ENCODE data around the gene PARD3B. TPM values are rescaled to one million over a fixed set of nuclear protein-coding genes. Genes with fewer than 3 reads are reported as not detected.

PARD3B gene
- total and polyA plus RNA-seq, 5 donors from 2014 or later = 0.03 to 0.68 (median 0.08) TPM; not detected in 1

- peaks cover 7% of the 10 kb centered on the region for H3K27me3 Mint-ChIP-seq
- H3K27ac Mint-ChIP-seq = no peak overlapping the region
- DNase-seq (no peak), ATAC-seq (ENCODE audit: low read depth in 2 of 2) (no peak)
- Histone ChIP-seq H3K36me3 (ENCODE audit: control insufficient read depth, insufficient read depth, low read length) (no peaks in the 10 kb centered on the region), H3K4me1 (ENCODE audit: control insufficient read depth, insufficient read depth, low read length, poor library complexity, severe bottlenecking) (no peaks in the 10 kb centered on the region), H3K9me3 (ENCODE audit: control insufficient read depth in 2 of 2, low read length in 2 of 2) (no peaks in the 10 kb centered on the region), H3K27ac (ENCODE audit: insufficient read depth, low read length, poor library complexity, severe bottlenecking) (no peak overlapping the region), H3K27me3 (ENCODE audit: control insufficient read depth, insufficient read depth, low read length) (no peaks in the 10 kb centered on the region), H3K4me3 (ENCODE audit: low read depth, low read length) (no peak overlapping the region)
- no peaks in the 10 kb centered on the region for H3K36me3 Mint-ChIP-seq
- H3K9me3 Mint-ChIP-seq = no peaks in the 10 kb centered on the region
- H3K4me1 Mint-ChIP-seq = peaks cover 0 to 8% (median 0%) of the 10 kb centered on the region in 4 donors
- no peak overlapping the region for H3K4me3 Mint-ChIP-seq
Measured at GRCh38 chr2:205531072-205531471, 985.8 kb downstream of the PARD3B start.

GRCh38 chr2:205531489-205532148 is 986.3 kb downstream of the PARD3B start:
- Histone ChIP-seq H3K27me3 (ENCODE audit: control insufficient read depth, insufficient read depth, low read length) (no peaks in the 10 kb centered on the region), H3K4me1 (ENCODE audit: control insufficient read depth, insufficient read depth, low read length, poor library complexity, severe bottlenecking) (no peaks in the 10 kb centered on the region), H3K27ac (ENCODE audit: insufficient read depth, low read length, poor library complexity, severe bottlenecking) (no peak overlapping the region), H3K36me3 (ENCODE audit: control insufficient read depth, insufficient read depth, low read length) (no peaks in the 10 kb centered on the region), H3K9me3 (ENCODE audit: control insufficient read depth in 2 of 2, low read length in 2 of 2) (no peaks in the 10 kb centered on the region), H3K4me3 (ENCODE audit: low read depth, low read length) (no peak overlapping the region)
- Mint-ChIP-seq H3K27me3 (peaks cover 7% of the 10 kb centered on the region), H3K9me3 (no peaks in the 10 kb centered on the region), H3K4me3 (no peak overlapping the region), H3K36me3 (no peaks in the 10 kb centered on the region), H3K27ac (no peak overlapping the region), H3K4me1 (peaks cover 0 to 8% (median 0%) of the 10 kb centered on the region in 4 donors)
- no peak for ATAC-seq (ENCODE audit: low read depth in 2 of 2)
- no peak for DNase-seq

DNA sequence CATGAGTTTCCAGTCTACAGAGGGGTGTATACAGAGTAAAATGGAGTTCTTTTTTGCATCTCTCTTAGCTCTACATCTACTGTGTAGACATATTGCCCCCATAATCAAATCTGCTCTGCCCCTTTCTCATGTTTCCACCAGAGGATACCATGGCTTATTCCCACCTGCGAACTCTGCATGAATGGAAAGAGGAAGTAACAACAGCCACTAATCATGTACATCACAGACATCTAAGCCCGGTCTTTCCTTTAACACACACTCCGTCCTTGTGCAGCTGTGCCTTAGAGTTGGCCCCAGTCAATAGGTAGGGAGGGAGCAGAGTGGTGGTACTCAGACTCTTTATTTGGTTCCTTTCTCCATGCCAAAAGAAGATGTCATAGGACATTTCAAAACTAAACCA is 989.7 kb downstream of the PARD3B start:
- no peak overlapping the region for H3K4me3 Mint-ChIP-seq
- no peak for DNase-seq

GRCh38 chr2:205539603-205540002 is 994.3 kb downstream of the PARD3B start:
- Histone ChIP-seq H3K4me1 (ENCODE audit: control insufficient read depth, insufficient read depth, low read length, poor library complexity, severe bottlenecking) (peaks cover 3% of the 10 kb centered on the region), H3K36me3 (ENCODE audit: control insufficient read depth, insufficient read depth, low read length) (no peaks in the 10 kb centered on the region), H3K4me3 (ENCODE audit: low read depth, low read length) (no peak overlapping the region), H3K27me3 (ENCODE audit: control insufficient read depth, insufficient read depth, low read length) (no peaks in the 10 kb centered on the region), H3K9me3 (ENCODE audit: control insufficient read depth in 2 of 2, low read length in 2 of 2) (no peaks in the 10 kb centered on the region), H3K27ac (ENCODE audit: insufficient read depth, low read length, poor library complexity, severe bottlenecking) (no peak overlapping the region)
- DNase-seq (peak in 1 of 3 donors; percentile 4), ATAC-seq (ENCODE audit: low read depth in 2 of 2) (no peak)
- Mint-ChIP-seq H3K36me3 (no peaks in the 10 kb centered on the region), H3K4me1 (peaks cover 0 to 17% (median 1%) of the 10 kb centered on the region in 4 donors), H3K27me3 (no peaks in the 10 kb centered on the region), H3K4me3 (no peak overlapping the region), H3K27ac (no peak overlapping the region), H3K9me3 (no peaks in the 10 kb centered on the region)

More for the DNA sequence above, 989.7 kb downstream of the PARD3B start:
- Mint-ChIP-seq H3K4me1 (peaks cover 0 to 9% (median 0%) of the 10 kb centered on the region in 4 donors), H3K27ac (no peak overlapping the region), H3K27me3 (peaks cover 7% of the 10 kb centered on the region), H3K9me3 (no peaks in the 10 kb centered on the region), H3K36me3 (no peaks in the 10 kb centered on the region)
- H3K27ac ChIP-seq (ENCODE audit: insufficient read depth, low read length, poor library complexity, severe bottlenecking) = no peak overlapping the region
- H3K9me3 ChIP-seq (ENCODE audit: control insufficient read depth in 2 of 2, low read length in 2 of 2) = no peaks in the 10 kb centered on the region
- H3K27me3 ChIP-seq (ENCODE audit: control insufficient read depth, insufficient read depth, low read length) = no peaks in the 10 kb centered on the region
- ATAC-seq (ENCODE audit: low read depth in 2 of 2) = no peak
- no peaks in the 10 kb centered on the region for H3K4me1 ChIP-seq (ENCODE audit: control insufficient read depth, insufficient read depth, low read length, poor library complexity, severe bottlenecking)
- no peaks in the 10 kb centered on the region for H3K36me3 ChIP-seq (ENCODE audit: control insufficient read depth, insufficient read depth, low read length)
- no peak overlapping the region for H3K4me3 ChIP-seq (ENCODE audit: low read depth, low read length)

GRCh38 chr2:205540036-205540435 is 994.8 kb downstream of the PARD3B start:
- DNase-seq = peak in 1 of 3 donors; percentile 27
- peaks cover 0 to 17% (median 1%) of the 10 kb centered on the region in 4 donors for H3K4me1 Mint-ChIP-seq
- no peaks in the 10 kb centered on the region for H3K36me3 Mint-ChIP-seq
- Histone ChIP-seq H3K36me3 (ENCODE audit: control insufficient read depth, insufficient read depth, low read length) (no peaks in the 10 kb centered on the region), H3K27ac (ENCODE audit: insufficient read depth, low read length, poor library complexity, severe bottlenecking) (no peak overlapping the region), H3K9me3 (ENCODE audit: control insufficient read depth in 2 of 2, low read length in 2 of 2) (no peaks in the 10 kb centered on the region), H3K4me3 (ENCODE audit: low read depth, low read length) (no peak overlapping the region), H3K27me3 (ENCODE audit: control insufficient read depth, insufficient read depth, low read length) (no peaks in the 10 kb centered on the region), H3K4me1 (ENCODE audit: control insufficient read depth, insufficient read depth, low read length, poor library complexity, severe bottlenecking) (peaks cover 3% of the 10 kb centered on the region)
- no peaks in the 10 kb centered on the region for H3K9me3 Mint-ChIP-seq
- H3K27me3 Mint-ChIP-seq = no peaks in the 10 kb centered on the region
- H3K27ac Mint-ChIP-seq = peak overlapping the region in 1 of 3 donors; percentile 27
- no peak for ATAC-seq (ENCODE audit: low read depth in 2 of 2)
- peak overlapping the region in 1 of 4 donors; percentile 8 for H3K4me3 Mint-ChIP-seq

DNA sequence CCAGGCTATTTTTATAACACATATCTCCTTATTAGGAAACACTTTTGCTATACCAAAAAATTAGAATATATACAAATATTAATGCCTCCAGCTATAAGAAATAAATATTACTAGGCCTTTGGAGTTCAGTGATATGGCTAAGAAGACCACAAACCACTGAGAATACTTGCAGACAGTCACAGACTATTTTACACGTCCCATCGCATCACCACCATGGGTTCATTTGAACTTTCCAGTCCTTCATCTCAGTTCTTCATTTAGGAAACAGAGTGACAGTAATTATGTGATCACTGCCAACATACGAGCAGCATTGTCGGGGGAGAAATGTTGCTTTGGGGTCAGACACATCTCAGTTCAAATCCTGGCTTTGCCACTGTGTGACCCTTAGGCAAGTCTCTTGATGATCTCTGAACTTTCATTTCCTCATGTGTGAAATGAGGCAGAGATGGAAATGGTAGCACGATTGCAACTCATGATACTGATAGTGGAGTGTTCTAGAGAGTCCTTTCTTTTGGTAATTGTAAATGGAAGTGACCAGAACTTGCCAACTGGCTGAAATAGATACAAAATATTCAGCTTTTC is 998.1 kb downstream of the PARD3B start:
- Histone ChIP-seq H3K9me3 (ENCODE audit: control insufficient read depth in 2 of 2, low read length in 2 of 2) (no peaks in the 10 kb centered on the region), H3K27ac (ENCODE audit: insufficient read depth, low read length, poor library complexity, severe bottlenecking) (no peak overlapping the region), H3K36me3 (ENCODE audit: control insufficient read depth, insufficient read depth, low read length) (no peaks in the 10 kb centered on the region), H3K27me3 (ENCODE audit: control insufficient read depth, insufficient read depth, low read length) (no peaks in the 10 kb centered on the region), H3K4me1 (ENCODE audit: control insufficient read depth, insufficient read depth, low read length, poor library complexity, severe bottlenecking) (peaks cover 3% of the 10 kb centered on the region), H3K4me3 (ENCODE audit: low read depth, low read length) (no peak overlapping the region)
- H3K4me3 Mint-ChIP-seq = no peak overlapping the region
- DNase-seq (no peak), ATAC-seq (ENCODE audit: low read depth in 2 of 2) (no peak)
- H3K4me1 Mint-ChIP-seq = peaks cover 0 to 17% (median 1%) of the 10 kb centered on the region in 4 donors
- H3K27ac Mint-ChIP-seq = no peak overlapping the region
- H3K27me3 Mint-ChIP-seq = no peaks in the 10 kb centered on the region
- no peaks in the 10 kb centered on the region for H3K36me3 Mint-ChIP-seq
- H3K9me3 Mint-ChIP-seq = peaks cover 0 to 1% (median 0%) of the 10 kb centered on the region in 7 donors

- H3K36me3 ChIP-seq (ENCODE audit: control insufficient read depth, insufficient read depth, low read length) = no peaks in the 10 kb centered on the region
- DNase-seq = no peak
- no peaks in the 10 kb centered on the region for H3K27me3 ChIP-seq (ENCODE audit: control insufficient read depth, insufficient read depth, low read length)
- no peak overlapping the region for H3K4me3 Mint-ChIP-seq
- H3K9me3 Mint-ChIP-seq = peaks cover 0 to 1% (median 0%) of the 10 kb centered on the region in 7 donors
- peaks cover 0 to 16% (median 1%) of the 10 kb centered on the region in 4 donors for H3K4me1 Mint-ChIP-seq
- no peaks in the 10 kb centered on the region for H3K27me3 Mint-ChIP-seq
- H3K9me3 ChIP-seq (ENCODE audit: control insufficient read depth in 2 of 2, low read length in 2 of 2) = no peaks in the 10 kb centered on the region
- H3K27ac ChIP-seq (ENCODE audit: insufficient read depth, low read length, poor library complexity, severe bottlenecking) = no peak overlapping the region
- H3K4me1 ChIP-seq (ENCODE audit: control insufficient read depth, insufficient read depth, low read length, poor library complexity, severe bottlenecking) = peaks cover 3% of the 10 kb centered on the region
- peak in 1 of 2 donors; percentile 46 for ATAC-seq (ENCODE audit: low read depth in 2 of 2)
- H3K27ac Mint-ChIP-seq = no peak overlapping the region
- H3K4me3 ChIP-seq (ENCODE audit: low read depth, low read length) = no peak overlapping the region
- H3K36me3 Mint-ChIP-seq = no peaks in the 10 kb centered on the region
Measured at GRCh38 chr2:205543937-205544702, 998.8 kb downstream of the PARD3B start.

Measured in CD4-positive, CD25-positive, alpha-beta regulatory T cell (primary cell).